Activated T-cell treated with anti-CD3 and anti-CD28 coated beads, Interleukin-2, amount 50 U/mL, for 1 hour (primary cell): Measurements from ENCODE around the gene BTBD9.
"Not testable (repeated sequence)": the region's sequence is repeated elsewhere in the genome, so short reads cannot be mapped to it uniquely, and the experiment has no call there.

Experiments used
- DNase-seq: peaks from one replicate; pipeline ENCODE4 v3.0.0-alpha.2; 2020

BTBD9 gene

GRCh38 chr6:38476888-38477287 lies 162.8 kb downstream of the BTBD9 start:
- DNase-seq = no peak

- no peak for DNase-seq
Measured at GRCh38 chr6:38476141-38476540, 163.6 kb downstream of the BTBD9 start.

GRCh38 chr6:38470548-38470947 lies 169.2 kb downstream of the BTBD9 start:
- DNase-seq = no peak

- DNase-seq = no peak
Measured at GRCh38 chr6:38467566-38467965, 172.2 kb downstream of the BTBD9 start.

GRCh38 chr6:38460186-38460585 lies 179.5 kb downstream of the BTBD9 start:
- DNase-seq = no peak

GRCh38 chr6:38459291-38459690 lies 180.4 kb downstream of the BTBD9 start:
- no peak for DNase-seq

- DNase-seq = no peak
Measured at GRCh38 chr6:38453861-38454260, 185.9 kb downstream of the BTBD9 start.

- DNase-seq = no peak
Measured at GRCh38 chr6:38452816-38453660, 186.7 kb downstream of the BTBD9 start.

GRCh38 chr6:38450717-38451116 lies 189.0 kb downstream of the BTBD9 start:
- DNase-seq = no peak

- no peak for DNase-seq
Measured at GRCh38 chr6:38445925-38446324, 193.8 kb downstream of the BTBD9 start.

- no peak for DNase-seq
Measured at GRCh38 chr6:38445336-38445735, 194.4 kb downstream of the BTBD9 start.

- no peak for DNase-seq
Measured at GRCh38 chr6:38443352-38444144, 196.2 kb downstream of the BTBD9 start.

- DNase-seq = no peak
Measured at GRCh38 chr6:38438097-38438496, 201.6 kb downstream of the BTBD9 start.

- no peak for DNase-seq
Measured at GRCh38 chr6:38436726-38437465, 202.8 kb downstream of the BTBD9 start.

GRCh38 chr6:38435330-38435729 lies 204.4 kb downstream of the BTBD9 start:
- no peak for DNase-seq

- no peak for DNase-seq
Measured at GRCh38 chr6:38434051-38434450, 205.7 kb downstream of the BTBD9 start.

GRCh38 chr6:38432479-38432878 lies 207.2 kb downstream of the BTBD9 start:
- DNase-seq = no peak

- DNase-seq = no peak
Measured at GRCh38 chr6:38432079-38432478, 207.7 kb downstream of the BTBD9 start.

- no peak for DNase-seq
Measured at GRCh38 chr6:38429546-38429945, 210.2 kb downstream of the BTBD9 start.

GRCh38 chr6:38427492-38428210 lies 212.1 kb downstream of the BTBD9 start:
- DNase-seq = no peak

GRCh38 chr6:38425788-38426488 lies 213.8 kb downstream of the BTBD9 start:
- not testable (repeated sequence) for DNase-seq

GRCh38 chr6:38423746-38424145 lies 216.0 kb downstream of the BTBD9 start:
- DNase-seq = no peak
